Uterus (tissue), 2 donors: ENCODE measurements around the gene LAMA5.

Source experiments
- POLR2A ChIP-seq, 2 donors: fragments of 450-650 bp; IDR thresholded peaks; one replicate each; pipeline ENCODE4 v1.6.1; 2016; ENCODE audit warnings: antibody characterized with exemption in 2 of 2, mild to moderate bottlenecking in 1 of 2, moderate library complexity in 1 of 2
- TF ChIP-seq, protein P1 (sequence below), 4 experiments: fragments of 200-600 bp in 2 of 4; fragments of 450-650 bp in 2 of 4; sonication (generic) in 2 of 4; IDR thresholded peaks; one replicate each; pipeline ENCODE4 v1.5.1; 2016 to 2019; ENCODE audit warnings: antibody characterized with exemption in 4 of 4, mild to moderate bottlenecking in 2 of 4, moderate library complexity in 1 of 4

DNA sequence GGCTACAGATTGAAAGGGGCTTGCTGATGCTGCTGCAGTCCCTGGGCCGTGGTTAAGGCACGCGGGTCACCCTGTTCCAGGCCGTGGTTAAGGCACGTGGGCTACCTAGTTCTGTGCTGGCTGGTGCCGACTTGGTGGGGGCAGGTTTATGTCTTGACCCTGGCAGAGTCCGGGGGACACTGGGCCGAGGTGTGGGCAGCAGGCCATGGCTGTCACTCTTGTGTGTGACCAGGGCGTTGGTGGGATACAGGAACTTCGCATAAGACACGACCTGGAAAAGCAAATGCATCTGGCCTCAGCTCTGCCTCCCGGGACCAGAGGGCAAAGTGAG is 26.2 kb upstream of the LAMA5 start:
- TF ChIP-seq, protein P1, sequence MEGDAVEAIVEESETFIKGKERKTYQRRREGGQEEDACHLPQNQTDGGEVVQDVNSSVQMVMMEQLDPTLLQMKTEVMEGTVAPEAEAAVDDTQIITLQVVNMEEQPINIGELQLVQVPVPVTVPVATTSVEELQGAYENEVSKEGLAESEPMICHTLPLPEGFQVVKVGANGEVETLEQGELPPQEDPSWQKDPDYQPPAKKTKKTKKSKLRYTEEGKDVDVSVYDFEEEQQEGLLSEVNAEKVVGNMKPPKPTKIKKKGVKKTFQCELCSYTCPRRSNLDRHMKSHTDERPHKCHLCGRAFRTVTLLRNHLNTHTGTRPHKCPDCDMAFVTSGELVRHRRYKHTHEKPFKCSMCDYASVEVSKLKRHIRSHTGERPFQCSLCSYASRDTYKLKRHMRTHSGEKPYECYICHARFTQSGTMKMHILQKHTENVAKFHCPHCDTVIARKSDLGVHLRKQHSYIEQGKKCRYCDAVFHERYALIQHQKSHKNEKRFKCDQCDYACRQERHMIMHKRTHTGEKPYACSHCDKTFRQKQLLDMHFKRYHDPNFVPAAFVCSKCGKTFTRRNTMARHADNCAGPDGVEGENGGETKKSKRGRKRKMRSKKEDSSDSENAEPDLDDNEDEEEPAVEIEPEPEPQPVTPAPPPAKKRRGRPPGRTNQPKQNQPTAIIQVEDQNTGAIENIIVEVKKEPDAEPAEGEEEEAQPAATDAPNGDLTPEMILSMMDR (IDR thresholded peaks at IDR 0.05): no peak
- no peak for TF ChIP-seq POLR2A (IDR thresholded peaks at IDR 0.05)
